ENCODE data around the gene SLC18A3. TPM values are rescaled to one million over a fixed set of nuclear protein-coding genes. Genes with fewer than 3 reads are reported as not detected.

SLC18A3 gene
- total RNA-seq, 4 donors from 2014 or later: not detected

- no peak overlapping the region for H3K27ac ChIP-seq
- H3K4me3 ChIP-seq (replicated peaks in 1 of 3): no peak overlapping the region
- DNase-seq: no peak
- peaks cover 44% of the 10 kb centered on the region for H3K27me3 ChIP-seq
- H3K9me3 ChIP-seq: no peaks in the 10 kb centered on the region
- intact Hi-C loops (cut with DNase I): no loop called here
- peaks cover 7 to 16% of the 10 kb centered on the region in 2 donors for H3K4me1 ChIP-seq
- no peaks in the 10 kb centered on the region for H3K36me3 ChIP-seq
- WGBS, 2 donors: 2 to 26% methylated on average over 6 to 25 of the region's 72 CpGs
- TF ChIP-seq, protein P1, sequence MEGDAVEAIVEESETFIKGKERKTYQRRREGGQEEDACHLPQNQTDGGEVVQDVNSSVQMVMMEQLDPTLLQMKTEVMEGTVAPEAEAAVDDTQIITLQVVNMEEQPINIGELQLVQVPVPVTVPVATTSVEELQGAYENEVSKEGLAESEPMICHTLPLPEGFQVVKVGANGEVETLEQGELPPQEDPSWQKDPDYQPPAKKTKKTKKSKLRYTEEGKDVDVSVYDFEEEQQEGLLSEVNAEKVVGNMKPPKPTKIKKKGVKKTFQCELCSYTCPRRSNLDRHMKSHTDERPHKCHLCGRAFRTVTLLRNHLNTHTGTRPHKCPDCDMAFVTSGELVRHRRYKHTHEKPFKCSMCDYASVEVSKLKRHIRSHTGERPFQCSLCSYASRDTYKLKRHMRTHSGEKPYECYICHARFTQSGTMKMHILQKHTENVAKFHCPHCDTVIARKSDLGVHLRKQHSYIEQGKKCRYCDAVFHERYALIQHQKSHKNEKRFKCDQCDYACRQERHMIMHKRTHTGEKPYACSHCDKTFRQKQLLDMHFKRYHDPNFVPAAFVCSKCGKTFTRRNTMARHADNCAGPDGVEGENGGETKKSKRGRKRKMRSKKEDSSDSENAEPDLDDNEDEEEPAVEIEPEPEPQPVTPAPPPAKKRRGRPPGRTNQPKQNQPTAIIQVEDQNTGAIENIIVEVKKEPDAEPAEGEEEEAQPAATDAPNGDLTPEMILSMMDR (IDR thresholded peaks at IDR 0.05): no peak
- no peak for TF ChIP-seq POLR2A (IDR thresholded peaks at IDR 0.05)
These were observed 502 bp downstream of the SLC18A3 start for GRCh38 chr10:49610458-49611165.

DNA sequence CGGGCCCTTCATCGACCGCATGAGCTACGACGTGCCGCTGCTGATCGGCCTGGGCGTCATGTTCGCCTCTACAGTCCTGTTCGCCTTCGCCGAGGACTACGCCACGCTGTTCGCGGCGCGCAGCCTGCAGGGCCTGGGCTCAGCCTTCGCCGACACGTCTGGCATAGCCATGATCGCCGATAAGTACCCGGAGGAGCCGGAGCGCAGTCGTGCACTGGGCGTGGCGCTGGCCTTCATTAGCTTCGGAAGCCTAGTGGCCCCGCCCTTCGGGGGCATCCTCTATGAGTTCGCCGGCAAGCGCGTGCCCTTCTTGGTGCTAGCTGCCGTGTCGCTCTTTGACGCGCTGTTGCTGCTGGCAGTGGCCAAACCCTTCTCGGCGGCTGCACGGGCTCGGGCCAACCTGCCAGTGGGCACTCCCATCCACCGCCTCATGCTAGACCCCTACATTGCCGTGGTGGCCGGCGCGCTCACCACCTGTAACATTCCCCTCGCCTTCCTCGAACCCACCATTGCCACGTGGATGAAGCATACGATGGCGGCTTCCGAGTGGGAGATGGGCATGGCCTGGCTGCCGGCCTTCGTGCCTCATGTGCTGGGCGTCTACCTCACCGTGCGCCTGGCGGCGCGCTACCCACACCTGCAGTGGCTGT, 1.2 kb downstream of the SLC18A3 start:
- TF ChIP-seq POLR2A (IDR thresholded peaks at IDR 0.05): no peak
- TF ChIP-seq, protein P1 (IDR thresholded peaks at IDR 0.05): no peak
- Histone ChIP-seq H3K36me3 (no peaks in the 10 kb centered on the region), H3K27me3 (peaks cover 44% of the 10 kb centered on the region), H3K4me1 (peaks cover 7 to 16% of the 10 kb centered on the region in 2 donors), H3K4me3 (replicated peaks in 1 of 3) (no peak overlapping the region), H3K9me3 (no peaks in the 10 kb centered on the region), H3K27ac (no peak overlapping the region)
- DNase-seq: no peak
- intact Hi-C loops (cut with DNase I): no loop called here
- 5 to 10% methylated on average over 8 to 22 of the region's 63 CpGs for WGBS, 2 donors

DNA sequence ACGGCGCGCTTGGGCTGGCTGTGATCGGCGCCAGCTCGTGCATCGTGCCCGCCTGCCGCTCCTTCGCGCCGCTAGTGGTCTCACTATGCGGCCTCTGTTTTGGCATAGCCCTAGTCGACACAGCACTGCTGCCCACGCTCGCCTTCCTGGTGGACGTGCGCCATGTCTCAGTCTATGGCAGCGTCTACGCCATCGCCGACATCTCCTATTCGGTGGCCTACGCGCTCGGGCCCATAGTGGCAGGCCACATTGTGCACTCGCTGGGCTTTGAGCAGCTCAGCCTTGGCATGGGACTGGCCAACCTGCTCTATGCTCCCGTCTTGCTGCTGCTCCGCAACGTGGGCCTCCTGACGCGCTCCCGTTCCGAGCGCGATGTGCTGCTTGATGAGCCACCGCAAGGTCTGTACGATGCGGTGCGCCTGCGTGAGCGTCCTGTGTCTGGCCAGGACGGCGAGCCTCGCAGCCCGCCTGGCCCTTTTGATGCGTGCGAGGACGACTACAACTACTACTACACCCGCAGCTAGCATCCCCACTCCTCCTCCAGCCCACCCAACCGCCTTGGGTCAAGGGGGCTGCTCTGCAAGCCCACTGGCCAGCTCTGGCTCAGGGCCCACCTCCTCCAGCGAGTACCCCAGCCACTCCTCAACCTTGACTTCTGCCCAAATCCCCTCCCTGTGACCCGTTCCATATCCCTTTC, 1.9 kb downstream of the SLC18A3 start:
- Histone ChIP-seq H3K27me3 (peaks cover 44% of the 10 kb centered on the region), H3K4me3 (replicated peaks in 1 of 3) (no peak overlapping the region), H3K27ac (no peak overlapping the region), H3K4me1 (peaks cover 7 to 16% of the 10 kb centered on the region in 2 donors), H3K9me3 (no peaks in the 10 kb centered on the region), H3K36me3 (no peaks in the 10 kb centered on the region)
- intact Hi-C loops (cut with DNase I): no loop called here
- TF ChIP-seq POLR2A (IDR thresholded peaks at IDR 0.05): no peak
- TF ChIP-seq, protein P1 (IDR thresholded peaks at IDR 0.05): no peak
- DNase-seq: no peak
- WGBS, 2 donors: 5 to 12% methylated on average over 6 to 31 of the region's 53 CpGs

DNA sequence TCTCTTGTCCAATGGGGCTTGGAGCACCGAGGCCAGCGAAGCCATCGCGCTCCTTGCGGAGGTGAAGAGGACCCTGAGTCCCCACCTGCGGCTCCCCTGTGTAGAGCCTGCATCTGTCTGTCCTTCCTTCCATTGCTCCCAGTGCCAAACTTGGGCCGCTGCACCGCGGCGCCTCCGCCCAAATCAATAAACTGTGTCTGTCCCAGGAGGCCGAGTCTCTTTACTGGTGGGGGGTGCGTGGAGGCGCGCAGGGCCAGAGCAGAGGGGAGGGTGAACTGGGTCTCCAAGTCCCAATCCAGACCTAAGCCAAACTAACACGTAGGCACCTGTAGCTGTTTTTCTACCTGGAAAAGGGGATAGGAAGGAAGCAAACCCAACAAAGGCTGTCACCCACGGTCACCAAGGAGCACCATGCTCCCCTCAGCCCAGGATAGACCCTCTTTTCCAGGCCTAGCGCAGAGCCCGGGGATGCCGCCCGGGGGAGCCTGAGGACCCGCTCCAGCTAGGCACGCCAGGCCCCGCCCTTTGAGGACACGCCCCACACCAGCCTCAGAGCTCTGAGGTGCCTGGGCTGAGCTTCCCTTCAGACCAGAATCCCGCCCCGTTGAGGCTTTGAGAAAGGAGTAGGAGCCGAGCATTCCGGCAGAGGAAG, 2.5 kb downstream of the SLC18A3 start:
- 6 to 13% methylated on average over 17 to 25 of the region's 29 CpGs for WGBS, 2 donors
- DNase-seq: no peak
- Histone ChIP-seq H3K27ac (no peak overlapping the region), H3K36me3 (no peaks in the 10 kb centered on the region), H3K4me1 (peaks cover 7 to 16% of the 10 kb centered on the region in 2 donors), H3K4me3 (replicated peaks in 1 of 3) (no peak overlapping the region), H3K27me3 (peaks cover 44% of the 10 kb centered on the region), H3K9me3 (no peaks in the 10 kb centered on the region)
- intact Hi-C loops (cut with DNase I): no loop called here
- TF ChIP-seq POLR2A (IDR thresholded peaks at IDR 0.05): no peak
- TF ChIP-seq, protein P1 (IDR thresholded peaks at IDR 0.05): no peak

Data from thyroid gland (tissue), 4 donors.